ENCODE results near the gene NRSN2.
"Not testable (repeated sequence)": the region's sequence is repeated elsewhere in the genome, so short reads cannot be mapped to it uniquely, and the experiment has no call there.

The NRSN2 gene

GRCh38 chr20:377578-377977 is 30.7 kb downstream of the NRSN2 start:
- FAIRE-seq, result not testable (repeated sequence)

GRCh38 chr20:378961-379336 is 32.0 kb downstream of the NRSN2 start:
- no peak for FAIRE-seq

GRCh38 chr20:380763-381580 is 34.1 kb downstream of the NRSN2 start:
- FAIRE-seq, result no peak

GRCh38 chr20:381581-382290 is 34.8 kb downstream of the NRSN2 start:
- no peak for FAIRE-seq

GRCh38 chr20:382291-383115 is 35.6 kb downstream of the NRSN2 start:
- no peak for FAIRE-seq

GRCh38 chr20:383889-384288 is 37.0 kb downstream of the NRSN2 start:
- FAIRE-seq, result no peak

- no peak for FAIRE-seq
These were observed 37.8 kb downstream of the NRSN2 start for GRCh38 chr20:384723-385122.

- FAIRE-seq, result no peak
These were observed 38.5 kb downstream of the NRSN2 start for GRCh38 chr20:385448-385847.

- FAIRE-seq, result not testable (repeated sequence)
These were observed 39.7 kb downstream of the NRSN2 start for GRCh38 chr20:386634-387033.

- FAIRE-seq, result no peak
These were observed 40.6 kb downstream of the NRSN2 start for GRCh38 chr20:387520-387919.

- no peak for FAIRE-seq
These were observed 41.4 kb downstream of the NRSN2 start for GRCh38 chr20:388034-388994.

GRCh38 chr20:389220-389619 is 42.3 kb downstream of the NRSN2 start:
- FAIRE-seq, result no peak

GRCh38 chr20:391041-391711 is 44.3 kb downstream of the NRSN2 start:
- FAIRE-seq, result no peak

GRCh38 chr20:393296-393695 is 46.4 kb downstream of the NRSN2 start:
- not testable (repeated sequence) for FAIRE-seq

- no peak for FAIRE-seq
These were observed 49.3 kb downstream of the NRSN2 start for GRCh38 chr20:396252-396618.

- FAIRE-seq, result no peak
These were observed 49.9 kb downstream of the NRSN2 start for GRCh38 chr20:396619-397431.

GRCh38 chr20:397432-398237 is 50.7 kb downstream of the NRSN2 start:
- FAIRE-seq, result no peak

- FAIRE-seq, result no peak
These were observed 52.3 kb downstream of the NRSN2 start for GRCh38 chr20:399182-399707.

- no peak for FAIRE-seq
These were observed 53.2 kb downstream of the NRSN2 start for GRCh38 chr20:400128-400453.
